Kidney (tissue), 14 donors: Measurements from ENCODE around the gene ZDHHC1. TPM values are rescaled to one million over a fixed set of nuclear protein-coding genes. Genes with fewer than 3 reads are reported as not detected.
"Not testable (repeated sequence)": the region's sequence is repeated elsewhere in the genome, so short reads cannot be mapped to it uniquely, and the experiment has no call there.

Experiments used
- DNase-seq, 5 donors: peaks; one replicate each; pipeline ENCODE4 v3.0.0-alpha.2; 2013 to 2020
- FAIRE-seq: peaks from 2 replicates; lab custom pipeline; 2012; peaks lifted over from hg19 to GRCh38; lab: Jason Lieb, UNC
- H3K27ac ChIP-seq, 2 donors: one replicate each; pipeline ENCODE4 v1.7.0; 2013; ENCODE audit warnings: low read depth in 2 of 2, low read length in 2 of 2, inconsistent platforms in 1 of 2
- H3K27me3 ChIP-seq: one replicate; pipeline ENCODE4 v1.7.1; 2013; ENCODE audit warnings: low read length, inconsistent platforms; ENCODE audit not compliant: control insufficient read depth, insufficient read depth
- H3K36me3 ChIP-seq, 3 donors: one replicate each; pipeline versions ENCODE4 v1.7.0 to v1.7.1; 2013; ENCODE audit warnings: low read length in 3 of 3, control low read depth in 1 of 3, inconsistent platforms in 1 of 3; ENCODE audit not compliant: insufficient read depth in 3 of 3, control insufficient read depth in 2 of 3
- H3K4me1 ChIP-seq, 3 donors: one replicate each; pipeline versions ENCODE4 v1.7.0 to v1.7.1; 2013; ENCODE audit warnings: low read length in 3 of 3, inconsistent platforms in 1 of 3, low read depth in 1 of 3; ENCODE audit not compliant: control insufficient read depth in 2 of 3, insufficient read depth in 2 of 3
- H3K4me3 ChIP-seq, 3 donors: one replicate each; pipeline versions ENCODE4 v1.7.0 to v1.8.1; 2013; ENCODE audit warnings: low read length in 3 of 3, control low read depth in 1 of 3, inconsistent platforms in 1 of 3
- H3K9ac ChIP-seq, 3 donors: one replicate each; pipeline versions ENCODE4 v1.7.0 to v1.7.1; 2013; ENCODE audit warnings: low read length in 3 of 3, control low read depth in 1 of 3, inconsistent platforms in 1 of 3
- H3K9me3 ChIP-seq, 3 donors: one replicate each; pipeline versions ENCODE4 v1.7.0 to v1.7.1; 2013; ENCODE audit warnings: low read length in 3 of 3, control low read depth in 1 of 3, inconsistent platforms in 1 of 3; ENCODE audit not compliant: control insufficient read depth in 2 of 3, insufficient read depth in 1 of 3
- intact Hi-C: fragments of 100-400 bp; cut with DNase I; formaldehyde crosslinking; loops from one replicate; pipeline ENCODE4 v1.11.1; 2022
- polyA plus RNA-seq: library from polyadenylated mRNA; stranded (reverse); fragments of 350-450 nt; fragmentation: Illumina TruSeq; extraction: RNeasy Lipid Tissue Mini Kit (QIAGEN cat#74804); gene quantifications from one replicate; pipeline ENCODE4 v1.2.3, GENCODE V29; 2014; ENCODE audit warnings: low read depth, low replicate concordance; ENCODE audit not compliant: insufficient read depth
- total RNA-seq: library from RNA; stranded (reverse); fragmentation: NEBNext Ultra II Directional; extraction: Animal tissue kit (Norgen Biotek cat#: 25700); gene quantifications from one replicate; pipeline ENCODE4 v1.2.1, GENCODE V29; 2021
- TF ChIP-seq, protein P1 (sequence below): IDR thresholded peaks from 3 replicates; pipeline ENCODE4 v1.5.1; 2012; ENCODE audit warnings: mild to moderate bottlenecking, moderate library complexity, borderline replicate concordance; ENCODE audit not compliant: insufficient read depth; ENCODE audit errors: extremely low read depth
- donor health status: control.
- donor health status: control.
- donor health status: control.
- donor health status: control.
- donor health status: control.
- donor health status: DM: yes; HTN: yes; CAD: no.
- donor health status: Normal renal cell carcinoma (clear cell type).

Gene ZDHHC1
- total and polyA plus RNA-seq, 2 donors from 2014 or later, result 14.6 to 23.6 TPM

DNA sequence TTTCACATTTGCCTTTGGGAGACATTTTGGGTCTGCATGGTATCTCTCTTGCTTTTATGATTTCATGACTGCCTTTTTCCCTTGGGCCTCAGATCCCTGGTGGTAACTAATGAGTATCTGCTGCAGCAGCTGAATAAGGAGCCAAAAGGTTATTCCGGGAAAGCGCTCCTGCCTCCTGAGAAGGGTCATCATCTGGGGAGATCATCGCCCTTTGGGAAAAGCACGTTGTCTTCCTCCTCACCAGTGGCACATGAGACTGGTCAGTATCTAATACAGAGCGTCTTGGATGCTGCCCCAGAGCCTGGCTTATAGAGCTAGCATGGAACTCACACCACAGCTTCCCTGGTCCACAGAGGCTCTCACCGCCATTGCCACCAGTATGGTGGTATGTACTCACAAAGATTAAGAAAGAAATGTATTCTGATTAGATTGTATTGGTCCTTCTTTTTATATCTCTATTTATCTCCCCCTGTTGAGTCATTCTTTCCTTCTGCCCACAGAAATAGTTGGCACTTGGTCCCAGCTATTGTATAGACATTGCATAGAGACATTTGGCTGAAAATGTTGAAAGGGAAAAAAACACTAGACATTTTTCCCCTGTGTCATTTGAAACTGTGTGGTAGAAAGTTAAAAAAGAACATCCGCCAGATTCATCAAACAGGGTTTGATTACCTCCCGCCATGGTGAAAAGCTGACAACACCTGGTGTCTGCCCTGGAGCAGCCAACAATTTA, 31.3 kb downstream of the ZDHHC1 start:
- no peak overlapping the region for H3K9ac ChIP-seq
- no peak for FAIRE-seq
- TF ChIP-seq, protein P1, sequence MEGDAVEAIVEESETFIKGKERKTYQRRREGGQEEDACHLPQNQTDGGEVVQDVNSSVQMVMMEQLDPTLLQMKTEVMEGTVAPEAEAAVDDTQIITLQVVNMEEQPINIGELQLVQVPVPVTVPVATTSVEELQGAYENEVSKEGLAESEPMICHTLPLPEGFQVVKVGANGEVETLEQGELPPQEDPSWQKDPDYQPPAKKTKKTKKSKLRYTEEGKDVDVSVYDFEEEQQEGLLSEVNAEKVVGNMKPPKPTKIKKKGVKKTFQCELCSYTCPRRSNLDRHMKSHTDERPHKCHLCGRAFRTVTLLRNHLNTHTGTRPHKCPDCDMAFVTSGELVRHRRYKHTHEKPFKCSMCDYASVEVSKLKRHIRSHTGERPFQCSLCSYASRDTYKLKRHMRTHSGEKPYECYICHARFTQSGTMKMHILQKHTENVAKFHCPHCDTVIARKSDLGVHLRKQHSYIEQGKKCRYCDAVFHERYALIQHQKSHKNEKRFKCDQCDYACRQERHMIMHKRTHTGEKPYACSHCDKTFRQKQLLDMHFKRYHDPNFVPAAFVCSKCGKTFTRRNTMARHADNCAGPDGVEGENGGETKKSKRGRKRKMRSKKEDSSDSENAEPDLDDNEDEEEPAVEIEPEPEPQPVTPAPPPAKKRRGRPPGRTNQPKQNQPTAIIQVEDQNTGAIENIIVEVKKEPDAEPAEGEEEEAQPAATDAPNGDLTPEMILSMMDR, result no peak
- no peaks in the 10 kb centered on the region for H3K36me3 ChIP-seq
- H3K4me1 ChIP-seq, result no peaks in the 10 kb centered on the region
- H3K4me3 ChIP-seq, result no peak overlapping the region
- no peaks in the 10 kb centered on the region for H3K27me3 ChIP-seq
- DNase-seq, result no peak
- H3K27ac ChIP-seq, result no peak overlapping the region
- no peaks in the 10 kb centered on the region for H3K9me3 ChIP-seq
- intact Hi-C loops, result no loop called here

DNA sequence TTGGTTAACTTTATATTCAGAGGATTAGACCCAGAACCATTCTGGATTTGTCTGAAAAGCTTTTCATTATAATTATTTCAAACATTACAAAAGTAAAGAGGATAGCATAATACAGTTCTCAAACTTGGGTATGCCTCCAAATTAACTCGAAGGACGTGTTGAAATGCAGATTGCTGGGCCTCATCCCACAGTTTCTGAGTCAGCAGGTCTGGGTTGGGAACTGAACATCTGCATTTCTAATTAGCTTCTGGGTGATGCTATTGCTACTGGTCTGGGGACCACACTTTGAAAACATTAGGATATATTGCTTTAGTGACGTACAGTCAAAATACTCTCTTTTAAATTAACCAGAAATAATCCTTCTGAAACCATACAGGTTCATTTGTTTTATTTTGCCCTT, 33.0 kb downstream of the ZDHHC1 start:
- Histone ChIP-seq H3K9me3 (no peaks in the 10 kb centered on the region), H3K9ac (no peak overlapping the region), H3K27me3 (no peaks in the 10 kb centered on the region), H3K27ac (no peak overlapping the region), H3K36me3 (no peaks in the 10 kb centered on the region), H3K4me3 (no peak overlapping the region), H3K4me1 (no peaks in the 10 kb centered on the region)
- DNase-seq (no peak), FAIRE-seq (no peak)
- intact Hi-C loops, result no loop called here
- TF ChIP-seq, protein P1, result no peak

DNA sequence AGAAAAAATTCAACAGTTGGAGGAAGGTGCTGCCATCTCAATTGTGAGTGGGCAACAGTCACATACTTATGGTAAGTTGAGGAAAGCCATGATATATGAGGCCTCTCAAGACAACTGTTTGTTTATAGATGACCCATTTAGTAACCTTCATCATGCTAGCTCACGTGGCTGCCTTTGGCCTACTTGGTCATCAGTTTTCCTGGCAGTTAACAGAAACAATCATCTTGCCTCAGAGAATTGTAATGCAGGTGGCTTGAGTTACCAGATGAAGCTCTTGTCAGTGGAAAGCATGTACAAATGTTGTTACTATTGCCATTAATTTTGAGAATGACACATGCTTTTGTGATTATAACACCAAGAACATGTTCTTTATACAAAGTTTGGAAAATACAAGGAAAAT, 37.6 kb downstream of the ZDHHC1 start:
- Histone ChIP-seq H3K9ac (no peak overlapping the region), H3K36me3 (no peaks in the 10 kb centered on the region), H3K27ac (no peak overlapping the region), H3K4me3 (no peak overlapping the region), H3K27me3 (no peaks in the 10 kb centered on the region), H3K4me1 (no peaks in the 10 kb centered on the region), H3K9me3 (no peaks in the 10 kb centered on the region)
- TF ChIP-seq, protein P1, result no peak
- intact Hi-C loops, result no loop called here
- DNase-seq, result no peak
- FAIRE-seq, result no peak

DNA sequence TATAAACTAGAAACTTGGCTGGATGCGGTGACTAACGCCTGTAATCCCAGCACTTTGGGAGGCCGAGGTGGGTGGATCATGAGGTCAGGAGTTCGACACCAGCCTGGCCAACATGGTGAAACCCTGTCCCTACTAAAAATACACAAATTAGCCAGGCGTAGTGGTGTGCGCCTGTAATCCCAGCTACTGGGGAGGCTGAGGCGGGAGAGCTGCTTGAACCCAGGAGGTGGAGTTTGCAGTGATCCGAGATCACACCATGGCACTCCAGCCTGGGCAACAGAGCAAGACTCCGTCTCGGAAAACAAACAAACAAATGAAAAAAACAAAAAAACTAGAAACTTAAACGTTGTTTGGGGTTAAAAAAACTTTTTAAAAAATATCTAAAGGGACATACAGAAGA, 40.3 kb downstream of the ZDHHC1 start:
- DNase-seq, H3K4me3 ChIP-seq, H3K4me1 ChIP-seq, FAIRE-seq, H3K9me3 ChIP-seq, H3K27ac ChIP-seq, intact Hi-C loops, H3K9ac ChIP-seq, H3K27me3 ChIP-seq, H3K36me3 ChIP-seq: not testable (repeated sequence)
